ENCODE measurements around the gene MLLT11.

The MLLT11 gene

GRCh38 chr1:151058692-151059091 is 1.5 kb upstream of the MLLT11 start:
- peak overlapping the region; percentile 90 for H3K4me3 ChIP-seq (ENCODE audit: low read depth, low read length)
- TF ChIP-seq, protein P1, sequence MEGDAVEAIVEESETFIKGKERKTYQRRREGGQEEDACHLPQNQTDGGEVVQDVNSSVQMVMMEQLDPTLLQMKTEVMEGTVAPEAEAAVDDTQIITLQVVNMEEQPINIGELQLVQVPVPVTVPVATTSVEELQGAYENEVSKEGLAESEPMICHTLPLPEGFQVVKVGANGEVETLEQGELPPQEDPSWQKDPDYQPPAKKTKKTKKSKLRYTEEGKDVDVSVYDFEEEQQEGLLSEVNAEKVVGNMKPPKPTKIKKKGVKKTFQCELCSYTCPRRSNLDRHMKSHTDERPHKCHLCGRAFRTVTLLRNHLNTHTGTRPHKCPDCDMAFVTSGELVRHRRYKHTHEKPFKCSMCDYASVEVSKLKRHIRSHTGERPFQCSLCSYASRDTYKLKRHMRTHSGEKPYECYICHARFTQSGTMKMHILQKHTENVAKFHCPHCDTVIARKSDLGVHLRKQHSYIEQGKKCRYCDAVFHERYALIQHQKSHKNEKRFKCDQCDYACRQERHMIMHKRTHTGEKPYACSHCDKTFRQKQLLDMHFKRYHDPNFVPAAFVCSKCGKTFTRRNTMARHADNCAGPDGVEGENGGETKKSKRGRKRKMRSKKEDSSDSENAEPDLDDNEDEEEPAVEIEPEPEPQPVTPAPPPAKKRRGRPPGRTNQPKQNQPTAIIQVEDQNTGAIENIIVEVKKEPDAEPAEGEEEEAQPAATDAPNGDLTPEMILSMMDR (IDR thresholded peaks at IDR 0.05; ENCODE audit: low read depth, low read length) = no peak
- peak overlapping the region; percentile 79 for H3K27ac ChIP-seq
- H3K27me3 ChIP-seq (ENCODE audit: insufficient read depth, low read depth, severe bottlenecking) = no peaks in the 10 kb centered on the region
- H3K36me3 ChIP-seq = peaks cover 62% of the 10 kb centered on the region
- H3K9me3 ChIP-seq (ENCODE audit: severe bottlenecking) = no peaks in the 10 kb centered on the region
- DNase-seq = peak; percentile 35

DNA sequence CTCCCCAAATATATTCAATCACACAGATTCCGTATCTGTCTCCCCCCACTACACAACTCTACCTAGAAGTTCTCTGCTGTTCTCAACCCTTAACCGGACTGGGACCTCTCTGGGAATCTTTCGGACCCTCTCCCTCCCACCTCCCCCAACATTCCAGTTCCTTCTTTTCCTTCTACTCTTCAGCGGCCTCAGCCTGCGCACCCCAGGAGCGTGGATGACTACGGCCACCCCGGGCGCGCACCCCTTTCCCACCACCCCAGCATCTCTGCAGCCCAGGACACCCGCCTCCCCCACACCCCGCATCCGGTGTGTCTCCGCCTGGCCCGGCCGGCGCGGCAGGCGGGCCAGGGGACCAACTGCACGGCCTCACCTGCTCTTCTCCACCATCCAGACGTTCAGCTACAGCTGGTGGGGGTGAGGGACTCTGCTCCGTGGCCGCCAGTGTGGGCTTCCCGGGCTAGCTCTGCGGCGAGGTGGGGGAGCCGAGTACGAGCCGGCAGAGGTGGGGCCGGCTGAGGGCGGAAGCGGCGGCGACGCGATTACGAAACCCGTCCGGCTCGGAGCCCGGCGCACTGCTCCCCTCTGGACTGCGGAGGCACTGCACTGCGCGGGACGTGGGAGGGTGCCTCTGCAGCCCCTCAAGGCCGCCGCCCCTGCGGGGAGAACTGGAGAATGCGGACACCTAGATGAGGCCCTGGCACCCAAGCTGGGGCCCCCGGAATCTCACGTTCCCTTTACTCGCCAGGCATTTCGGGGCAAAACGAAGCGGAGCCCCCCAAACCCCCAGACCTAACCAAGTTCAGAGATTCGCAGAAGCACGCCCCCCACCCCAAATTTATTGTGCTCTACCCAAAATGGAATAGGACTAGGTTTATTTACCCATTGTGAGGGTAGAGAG is 839 bp upstream of the MLLT11 start, which contains the start of gene CDC42SE1:
TSS of gene CDC42SE1 (minus strand) at position 514 of the 898 bp plus-strand sequence. CDS start 3,892 bp downstream, outside the sequence.
- H3K9me3 ChIP-seq (ENCODE audit: severe bottlenecking) = no peaks in the 10 kb centered on the region
- H3K4me3 ChIP-seq (ENCODE audit: low read depth, low read length) = peak within 1 kb of the TSS; percentile 90
- TF ChIP-seq, protein P1 (IDR thresholded peaks at IDR 0.05; ENCODE audit: low read depth, low read length) = peak; percentile 99
- no peaks in the 10 kb centered on the region for H3K27me3 ChIP-seq (ENCODE audit: insufficient read depth, low read depth, severe bottlenecking)
- peak; percentile 98 for DNase-seq
- H3K36me3 ChIP-seq = peaks cover 62% of the 10 kb centered on the region
- H3K27ac ChIP-seq = peak within 1 kb of the TSS; percentile 79

DNA sequence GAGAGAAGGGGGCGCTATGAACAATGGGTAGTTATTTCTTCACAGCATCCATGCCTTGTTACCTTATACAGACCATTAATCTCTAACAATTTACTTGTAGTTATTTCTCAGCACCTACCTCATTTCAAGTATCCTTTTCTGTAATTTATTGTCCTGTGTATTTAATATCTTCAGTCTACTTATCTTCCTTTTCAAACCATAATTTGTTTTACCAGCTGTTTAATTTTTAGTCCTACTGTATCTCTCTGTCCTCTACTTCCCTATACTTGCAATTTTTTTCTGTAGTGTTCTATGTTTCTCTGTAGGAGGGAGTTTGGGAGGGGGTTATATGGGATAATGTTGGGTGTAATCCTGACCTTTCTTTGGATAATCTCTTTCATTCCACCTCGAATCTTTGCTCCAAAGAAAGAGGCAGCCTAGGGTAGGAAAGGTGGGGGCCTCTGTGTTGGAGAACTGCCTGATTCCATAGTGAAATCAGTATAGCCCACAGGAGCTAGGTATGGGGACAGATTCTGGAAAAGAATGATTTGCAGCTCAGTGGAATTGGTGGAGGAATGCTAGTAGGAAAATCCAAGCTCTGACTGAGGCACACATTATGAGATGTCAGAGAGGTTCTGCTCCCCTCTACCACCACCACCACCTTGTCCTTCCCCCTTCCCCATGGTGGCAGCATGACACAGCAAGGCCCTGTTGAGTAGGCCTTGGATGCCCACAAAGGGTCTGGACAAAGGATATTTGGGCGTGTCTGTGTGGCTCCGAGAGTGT is 642 bp downstream of the MLLT11 start:
- H3K27ac ChIP-seq = peak overlapping the region; percentile 79
- DNase-seq = peak; percentile 74

GRCh38 chr1:151061704-151062103 is 1.5 kb downstream of the MLLT11 start:
- Histone ChIP-seq H3K27ac (no peak overlapping the region), H3K9me3 (ENCODE audit: severe bottlenecking) (no peaks in the 10 kb centered on the region), H3K4me3 (ENCODE audit: low read depth, low read length) (peak overlapping the region; percentile 90), H3K27me3 (ENCODE audit: insufficient read depth, low read depth, severe bottlenecking) (no peaks in the 10 kb centered on the region), H3K36me3 (peaks cover 54% of the 10 kb centered on the region)
- TF ChIP-seq, protein P1 (IDR thresholded peaks at IDR 0.05; ENCODE audit: low read depth, low read length) = no peak
- DNase-seq = no peak

More for the DNA sequence above, 642 bp downstream of the MLLT11 start:
- Histone ChIP-seq H3K27me3 (ENCODE audit: insufficient read depth, low read depth, severe bottlenecking) (no peaks in the 10 kb centered on the region), H3K4me3 (ENCODE audit: low read depth, low read length) (peak overlapping the region; percentile 90), H3K9me3 (ENCODE audit: severe bottlenecking) (no peaks in the 10 kb centered on the region), H3K36me3 (peaks cover 55% of the 10 kb centered on the region)
- TF ChIP-seq, protein P1 (IDR thresholded peaks at IDR 0.05; ENCODE audit: low read depth, low read length) = peak; percentile 10; the same call in 1 of the 2 replicates

DNA sequence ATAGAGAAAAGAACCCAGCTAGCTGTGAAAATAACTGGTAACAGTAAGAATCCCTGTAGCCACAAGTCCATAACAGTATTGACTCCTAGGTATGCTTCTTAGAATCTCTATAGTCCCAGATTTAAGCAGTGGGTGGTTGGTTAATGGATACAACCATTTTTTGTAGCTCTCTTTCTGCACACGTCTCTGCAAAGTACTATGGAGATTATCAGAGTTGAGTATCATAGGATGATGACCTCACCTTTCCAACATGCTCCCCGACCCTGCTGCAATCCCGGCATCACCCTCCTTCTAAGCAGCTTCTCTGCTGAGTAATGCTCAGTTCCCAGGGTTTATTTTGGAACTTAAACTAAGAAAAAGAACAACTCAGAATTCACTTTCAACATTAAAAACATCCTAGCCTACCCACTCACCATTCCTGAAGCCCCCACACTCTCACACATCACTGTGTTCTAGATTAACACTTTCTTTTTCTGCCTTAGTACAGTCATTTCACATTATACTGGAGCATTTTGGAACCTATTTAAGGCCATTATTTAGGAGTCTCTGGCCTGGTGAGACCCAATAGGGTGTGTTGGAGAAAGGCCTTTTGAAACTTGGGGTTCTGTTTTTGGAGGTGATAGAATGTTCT is 2.7 kb downstream of the MLLT11 start:
- no peak overlapping the region for H3K4me3 ChIP-seq (ENCODE audit: low read depth, low read length)
- H3K27me3 ChIP-seq (ENCODE audit: insufficient read depth, low read depth, severe bottlenecking) = no peaks in the 10 kb centered on the region
- TF ChIP-seq, protein P1 (IDR thresholded peaks at IDR 0.05; ENCODE audit: low read depth, low read length) = no peak
- H3K9me3 ChIP-seq (ENCODE audit: severe bottlenecking) = no peaks in the 10 kb centered on the region
- no peak overlapping the region for H3K27ac ChIP-seq
- H3K36me3 ChIP-seq = peaks cover 50% of the 10 kb centered on the region
- DNase-seq = peak; percentile 47

Measured in WERI-Rb-1 (cell line).